Measurements from ENCODE around the gene RADIL.

RADIL gene

GRCh38 chr7:4768597-4769569 is 114.6 kb downstream of the RADIL start:
- in situ Hi-C loops (cut with HindIII; ENCODE audit: low sequenced_read_pairs), result no loop called here
- no peak for TF ChIP-seq CTCF (IDR thresholded peaks at IDR 0.05; ENCODE audit: low read depth, low read length)

GRCh38 chr7:4766666-4767519 is 116.6 kb downstream of the RADIL start:
- in situ Hi-C loops (cut with HindIII; ENCODE audit: low sequenced_read_pairs), result no loop called here
- no peak for DNase-seq (ENCODE audit: low read depth, low spot score)
- no peak for TF ChIP-seq CTCF (IDR thresholded peaks at IDR 0.05; ENCODE audit: low read depth, low read length)
- no peak overlapping the region for H3K4me3 ChIP-seq (ENCODE audit: low read depth, low read length)

More at GRCh38 chr7:4768597-4769569, 114.6 kb downstream of the RADIL start:
- no peak overlapping the region for H3K4me3 ChIP-seq (ENCODE audit: low read depth, low read length)
- DNase-seq (ENCODE audit: low read depth, low spot score), result no peak

GRCh38 chr7:4765776-4766490 is 117.6 kb downstream of the RADIL start:
- in situ Hi-C loops (cut with HindIII; ENCODE audit: low sequenced_read_pairs), result no loop called here
- no peak overlapping the region for H3K4me3 ChIP-seq (ENCODE audit: low read depth, low read length)
- no peak for DNase-seq (ENCODE audit: low read depth, low spot score)
- peak; percentile 48 for TF ChIP-seq CTCF (IDR thresholded peaks at IDR 0.05; ENCODE audit: low read depth, low read length)

- no peak for TF ChIP-seq CTCF (IDR thresholded peaks at IDR 0.05; ENCODE audit: low read depth, low read length)
- DNase-seq (ENCODE audit: low read depth, low spot score), result no peak
- H3K4me3 ChIP-seq (ENCODE audit: low read depth, low read length), result no peak overlapping the region
- in situ Hi-C loops (cut with HindIII; ENCODE audit: low sequenced_read_pairs), result no loop called here
Observed at GRCh38 chr7:4764402-4765007, 119.0 kb downstream of the RADIL start.

- no peak overlapping the region for H3K4me3 ChIP-seq (ENCODE audit: low read depth, low read length)
- no peak for TF ChIP-seq CTCF (IDR thresholded peaks at IDR 0.05; ENCODE audit: low read depth, low read length)
- DNase-seq (ENCODE audit: low read depth, low spot score), result no peak
- in situ Hi-C loops (cut with HindIII; ENCODE audit: low sequenced_read_pairs), result no loop called here
Observed at GRCh38 chr7:4763794-4764185, 119.7 kb downstream of the RADIL start.

Data from astrocyte of the spinal cord (primary cell).